Measurements from ENCODE around the gene MICAL2.
A peak's percentile ranks its signal among the peaks of the same experiment; 100 is the strongest.

MICAL2 gene

GRCh38 chr11:12149672-12150225 lies 39.4 kb downstream of the MICAL2 start:
- DNase-seq (ENCODE audit: low read depth), result no peak
- TF ChIP-seq CTCF (conservative IDR thresholded peaks at IDR 0.05; ENCODE audit: low read depth, low read length), result no peak

GRCh38 chr11:12150831-12151382 lies 40.5 kb downstream of the MICAL2 start:
- no peak for TF ChIP-seq CTCF (conservative IDR thresholded peaks at IDR 0.05; ENCODE audit: low read depth, low read length)
- DNase-seq (ENCODE audit: low read depth), result peak; percentile 87
- no peak overlapping the region for H3K4me3 ChIP-seq (ENCODE audit: low read depth, low read length)

More at GRCh38 chr11:12149672-12150225, 39.4 kb downstream of the MICAL2 start:
- no peak overlapping the region for H3K4me3 ChIP-seq (ENCODE audit: low read depth, low read length)

GRCh38 chr11:12152321-12152720 lies 41.9 kb downstream of the MICAL2 start:
- no peak overlapping the region for H3K4me3 ChIP-seq (ENCODE audit: low read depth, low read length)
- DNase-seq (ENCODE audit: low read depth), result no peak
- no peak for TF ChIP-seq CTCF (conservative IDR thresholded peaks at IDR 0.05; ENCODE audit: low read depth, low read length)

GRCh38 chr11:12154871-12155668 lies 44.7 kb downstream of the MICAL2 start:
- H3K4me3 ChIP-seq (ENCODE audit: low read depth, low read length), result no peak overlapping the region
- TF ChIP-seq CTCF (conservative IDR thresholded peaks at IDR 0.05; ENCODE audit: low read depth, low read length), result no peak
- no peak for DNase-seq (ENCODE audit: low read depth)

GRCh38 chr11:12155696-12156095 lies 45.3 kb downstream of the MICAL2 start:
- no peak overlapping the region for H3K4me3 ChIP-seq (ENCODE audit: low read depth, low read length)
- no peak for TF ChIP-seq CTCF (conservative IDR thresholded peaks at IDR 0.05; ENCODE audit: low read depth, low read length)
- no peak for DNase-seq (ENCODE audit: low read depth)

GRCh38 chr11:12156301-12157140 lies 46.1 kb downstream of the MICAL2 start:
- TF ChIP-seq CTCF (conservative IDR thresholded peaks at IDR 0.05; ENCODE audit: low read depth, low read length), result no peak
- H3K4me3 ChIP-seq (ENCODE audit: low read depth, low read length), result no peak overlapping the region
- no peak for DNase-seq (ENCODE audit: low read depth)

Data from choroid plexus epithelial cell (primary cell).